Measurements from ENCODE around the gene SPATA6L.

- TF ChIP-seq, protein P1, sequence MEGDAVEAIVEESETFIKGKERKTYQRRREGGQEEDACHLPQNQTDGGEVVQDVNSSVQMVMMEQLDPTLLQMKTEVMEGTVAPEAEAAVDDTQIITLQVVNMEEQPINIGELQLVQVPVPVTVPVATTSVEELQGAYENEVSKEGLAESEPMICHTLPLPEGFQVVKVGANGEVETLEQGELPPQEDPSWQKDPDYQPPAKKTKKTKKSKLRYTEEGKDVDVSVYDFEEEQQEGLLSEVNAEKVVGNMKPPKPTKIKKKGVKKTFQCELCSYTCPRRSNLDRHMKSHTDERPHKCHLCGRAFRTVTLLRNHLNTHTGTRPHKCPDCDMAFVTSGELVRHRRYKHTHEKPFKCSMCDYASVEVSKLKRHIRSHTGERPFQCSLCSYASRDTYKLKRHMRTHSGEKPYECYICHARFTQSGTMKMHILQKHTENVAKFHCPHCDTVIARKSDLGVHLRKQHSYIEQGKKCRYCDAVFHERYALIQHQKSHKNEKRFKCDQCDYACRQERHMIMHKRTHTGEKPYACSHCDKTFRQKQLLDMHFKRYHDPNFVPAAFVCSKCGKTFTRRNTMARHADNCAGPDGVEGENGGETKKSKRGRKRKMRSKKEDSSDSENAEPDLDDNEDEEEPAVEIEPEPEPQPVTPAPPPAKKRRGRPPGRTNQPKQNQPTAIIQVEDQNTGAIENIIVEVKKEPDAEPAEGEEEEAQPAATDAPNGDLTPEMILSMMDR (conservative IDR thresholded peaks at IDR 0.05 in 1 of 2, IDR thresholded peaks at IDR 0.05 in 1 of 2; ENCODE audit: extremely low read depth in 1 of 2, insufficient read depth in 1 of 2, low read depth in 1 of 2, low read length in 2 of 2), result no peak
- no peak for TF ChIP-seq EZH2 (IDR thresholded peaks at IDR 0.05; ENCODE audit: borderline replicate concordance, low read length)
Observed at GRCh38 chr9:4680173-4680525, 13.9 kb upstream of the SPATA6L start.

All from mammary epithelial cell (primary cell).